M059J (cell line): Measurements from ENCODE around the gene PVR. TPM values are rescaled to one million over a fixed set of nuclear protein-coding genes. Genes with fewer than 3 reads are reported as not detected.
"Not testable (repeated sequence)": the region's sequence is repeated elsewhere in the genome, so short reads cannot be mapped to it uniquely, and the experiment has no call there.

Experiments used
- DNase-seq: peaks from one replicate; pipeline ENCODE4 v3.0.0-alpha.2; 2012; ENCODE audit warnings: low read depth
- total RNA-seq: library from RNA; depleted of rRNA; stranded (reverse); fragments of >200 nt; shearing (Covaris generic); gene quantifications from 2 replicates; pipeline ENCODE4 v1.2.3, GENCODE V29; 2014

The PVR gene
- total RNA-seq, 1 experiment from 2014 or later: 146 TPM

GRCh38 chr19:44645407-44646048 is 1.8 kb downstream of the PVR start:
- no peak for DNase-seq

DNA sequence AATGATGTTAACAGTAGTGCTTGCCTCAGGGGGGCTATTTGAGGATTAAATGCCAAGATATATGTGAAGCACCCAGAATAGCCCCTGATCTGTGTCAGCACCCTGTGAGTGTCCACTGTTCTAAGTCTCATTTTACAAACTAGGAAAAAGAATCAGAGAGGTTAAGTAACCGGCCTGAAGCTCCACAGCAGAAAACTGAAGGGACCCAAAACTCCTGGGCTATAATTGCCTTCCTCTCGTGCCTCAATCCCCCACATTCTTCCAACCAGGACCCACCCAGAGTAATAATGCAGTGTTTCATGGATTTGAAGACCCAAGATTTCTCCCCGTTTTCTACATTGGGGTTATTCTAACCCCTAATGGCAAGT is 2.3 kb downstream of the PVR start:
- no peak for DNase-seq

- no peak for DNase-seq
Observed at GRCh38 chr19:44647144-44647543, 3.4 kb downstream of the PVR start.

- peak; percentile 75 for DNase-seq
Observed at GRCh38 chr19:44648631-44649251, 5.0 kb downstream of the PVR start.

DNA sequence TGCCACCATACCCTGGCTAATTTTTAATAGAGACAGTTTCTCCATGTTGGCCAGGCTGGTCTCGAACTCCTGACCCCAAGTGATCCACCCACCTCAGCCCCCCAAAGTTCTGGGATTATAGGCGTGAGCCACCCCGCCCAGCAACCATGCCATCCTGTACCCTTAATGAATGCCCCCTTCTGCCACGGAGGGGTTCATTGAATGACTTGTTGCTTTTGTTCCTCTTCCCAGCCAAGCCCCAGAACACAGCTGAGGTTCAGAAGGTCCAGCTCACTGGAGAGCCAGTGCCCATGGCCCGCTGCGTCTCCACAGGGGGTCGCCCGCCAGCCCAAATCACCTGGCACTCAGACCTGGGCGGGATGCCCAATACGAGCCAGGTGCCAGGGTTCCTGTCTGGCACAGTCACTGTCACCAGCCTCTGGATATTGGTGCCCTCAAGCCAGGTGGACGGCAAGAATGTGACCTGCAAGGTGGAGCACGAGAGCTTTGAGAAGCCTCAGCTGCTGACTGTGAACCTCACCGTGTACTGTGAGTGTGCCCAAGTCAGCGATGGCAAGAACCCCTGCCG is 6.0 kb downstream of the PVR start:
- DNase-seq: no peak

DNA sequence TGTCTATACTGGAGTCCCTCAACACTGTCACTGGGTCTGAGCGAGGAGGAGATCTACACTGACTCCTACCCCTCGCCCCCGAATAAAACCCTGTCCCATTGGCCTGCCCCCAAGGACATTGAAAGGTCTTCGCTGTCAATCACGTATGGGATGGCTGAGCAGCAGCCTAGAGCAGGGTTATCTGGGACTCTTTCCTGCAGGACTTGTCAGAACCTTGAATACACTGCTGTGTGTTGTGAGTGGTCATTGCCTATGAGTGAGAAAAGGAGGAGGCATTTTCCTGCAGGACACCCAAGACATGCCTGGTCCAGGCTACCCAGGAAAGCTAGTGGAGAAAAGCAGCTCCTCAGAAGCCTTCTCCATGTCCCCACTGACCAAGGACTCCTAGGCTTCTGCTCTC is 9.6 kb downstream of the PVR start:
- no peak for DNase-seq

- DNase-seq: peak; percentile 46
Observed at GRCh38 chr19:44653977-44654774, 10.5 kb downstream of the PVR start.

DNA sequence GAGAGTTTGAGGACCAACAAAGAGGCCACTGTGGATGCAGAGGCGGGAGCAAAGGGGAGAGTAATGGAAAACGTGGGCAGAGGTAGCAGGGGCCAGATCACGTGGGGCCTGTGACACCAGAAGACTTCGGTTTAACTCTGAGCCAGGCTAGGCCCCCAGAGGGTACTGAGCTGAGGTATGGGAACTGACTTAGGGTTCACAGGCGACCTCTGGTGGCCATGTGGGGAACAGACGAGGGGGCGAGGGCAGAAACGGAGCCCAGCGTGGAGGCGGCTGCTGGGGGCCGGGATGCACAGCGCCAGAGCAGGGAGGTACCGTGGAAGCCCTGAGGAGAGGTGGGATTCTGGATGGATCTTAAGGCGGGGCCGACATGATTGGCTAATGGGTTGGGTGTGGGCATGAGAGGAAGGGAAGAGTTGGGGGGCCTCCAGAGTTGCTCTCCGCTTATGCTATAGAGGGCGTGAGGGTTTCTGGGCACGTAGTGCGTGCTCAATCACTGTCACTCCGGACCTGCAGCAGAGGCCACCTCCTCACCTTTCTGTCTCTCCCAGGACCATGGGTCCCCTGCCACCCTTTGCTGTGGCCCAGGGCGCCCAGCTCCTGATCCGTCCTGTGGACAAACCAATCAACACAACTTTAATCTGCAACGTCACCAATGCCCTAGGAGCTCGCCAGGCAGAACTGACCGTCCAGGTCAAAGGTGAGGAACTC is 13.7 kb downstream of the PVR start:
- DNase-seq: peak; percentile 46

- no peak for DNase-seq
Observed at GRCh38 chr19:44658069-44658733, 14.5 kb downstream of the PVR start.

DNA sequence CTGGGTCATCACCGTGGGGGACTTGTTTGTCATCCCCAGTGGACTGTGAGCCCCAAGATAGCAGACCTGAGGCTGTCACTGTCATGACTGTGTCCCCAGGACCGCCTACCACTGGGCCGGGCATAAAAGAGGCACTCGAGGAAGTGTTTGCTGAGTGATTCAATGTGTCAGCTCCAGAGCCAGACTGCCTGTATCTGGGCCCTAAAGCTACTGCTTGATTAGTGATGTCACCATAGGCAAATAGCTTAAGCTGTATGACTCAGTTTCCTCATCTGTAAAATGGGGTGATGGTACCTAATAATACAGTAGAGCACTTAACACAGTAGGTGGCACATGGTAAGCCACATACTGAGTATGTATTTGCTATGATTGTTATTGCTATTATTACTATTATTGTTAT is 16.4 kb downstream of the PVR start:
- DNase-seq: no peak

GRCh38 chr19:44661205-44661604 is 17.5 kb downstream of the PVR start:
- DNase-seq: no peak

- DNase-seq: no peak
Observed at GRCh38 chr19:44661904-44662303, 18.2 kb downstream of the PVR start.

DNA sequence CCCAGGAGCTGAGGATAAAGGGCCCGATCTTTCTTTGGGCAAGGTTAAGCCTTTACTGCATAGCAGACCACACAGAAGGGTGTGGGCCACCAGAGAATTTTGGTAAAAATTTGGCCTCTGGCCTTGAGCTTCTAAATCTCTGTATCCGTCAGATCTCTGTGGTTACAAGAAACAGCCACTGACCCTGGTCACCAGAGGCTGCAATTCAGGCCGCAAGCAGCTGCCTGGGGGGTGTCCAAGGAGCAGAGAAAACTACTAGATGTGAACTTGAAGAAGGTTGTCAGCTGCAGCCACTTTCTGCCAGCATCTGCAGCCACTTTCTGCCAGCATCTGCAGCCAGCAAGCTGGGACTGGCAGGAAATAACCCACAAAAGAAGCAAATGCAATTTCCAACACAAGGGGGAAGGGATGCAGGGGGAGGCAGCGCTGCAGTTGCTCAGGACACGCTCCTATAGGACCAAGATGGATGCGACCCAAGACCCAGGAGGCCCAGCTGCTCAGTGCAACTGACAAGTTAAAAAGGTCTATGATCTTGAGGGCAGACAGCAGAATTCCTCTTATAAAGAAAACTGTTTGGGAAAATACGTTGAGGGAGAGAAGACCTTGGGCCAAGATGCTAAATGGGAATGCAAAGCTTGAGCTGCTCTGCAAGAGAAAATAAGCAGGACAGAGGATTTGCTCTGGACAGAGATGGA is 19.1 kb downstream of the PVR start:
- DNase-seq: peak; percentile 87

- DNase-seq: no peak
Observed at GRCh38 chr19:44663996-44664395, 20.3 kb downstream of the PVR start.

GRCh38 chr19:44664976-44665375 is 21.3 kb downstream of the PVR start:
- no peak for DNase-seq

DNA sequence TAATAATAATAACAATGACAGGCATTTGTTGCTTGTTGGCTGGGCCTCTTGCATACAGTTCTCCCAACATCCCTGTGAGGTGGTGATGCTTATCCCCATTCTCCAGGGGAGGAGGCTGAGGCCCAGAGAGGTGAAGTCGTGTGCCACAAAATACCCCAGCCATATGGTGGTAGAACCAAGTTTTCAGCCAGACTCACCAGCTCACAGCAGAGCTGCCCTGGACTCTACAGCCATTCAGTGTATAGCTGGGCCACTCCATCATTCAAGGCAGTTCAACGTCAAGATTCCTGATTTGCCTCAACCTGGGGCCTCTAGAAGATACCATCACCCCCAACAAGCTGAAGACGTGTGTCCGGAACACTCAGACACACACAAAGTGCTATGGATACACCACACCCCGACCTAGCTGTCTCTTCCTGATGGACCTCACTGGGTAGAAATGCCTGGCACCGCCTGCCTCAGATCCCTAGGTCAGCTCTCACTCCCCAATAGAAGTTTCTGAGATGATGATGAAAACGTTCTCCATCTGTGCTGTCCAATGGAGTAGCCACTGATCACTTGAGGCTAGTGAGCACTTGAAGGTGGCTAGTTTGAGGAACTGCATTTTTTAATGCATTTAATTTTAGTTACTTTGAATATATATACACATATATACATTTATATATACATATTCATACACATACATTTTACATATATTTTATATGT is 23.3 kb downstream of the PVR start:
- no peak for DNase-seq

DNA sequence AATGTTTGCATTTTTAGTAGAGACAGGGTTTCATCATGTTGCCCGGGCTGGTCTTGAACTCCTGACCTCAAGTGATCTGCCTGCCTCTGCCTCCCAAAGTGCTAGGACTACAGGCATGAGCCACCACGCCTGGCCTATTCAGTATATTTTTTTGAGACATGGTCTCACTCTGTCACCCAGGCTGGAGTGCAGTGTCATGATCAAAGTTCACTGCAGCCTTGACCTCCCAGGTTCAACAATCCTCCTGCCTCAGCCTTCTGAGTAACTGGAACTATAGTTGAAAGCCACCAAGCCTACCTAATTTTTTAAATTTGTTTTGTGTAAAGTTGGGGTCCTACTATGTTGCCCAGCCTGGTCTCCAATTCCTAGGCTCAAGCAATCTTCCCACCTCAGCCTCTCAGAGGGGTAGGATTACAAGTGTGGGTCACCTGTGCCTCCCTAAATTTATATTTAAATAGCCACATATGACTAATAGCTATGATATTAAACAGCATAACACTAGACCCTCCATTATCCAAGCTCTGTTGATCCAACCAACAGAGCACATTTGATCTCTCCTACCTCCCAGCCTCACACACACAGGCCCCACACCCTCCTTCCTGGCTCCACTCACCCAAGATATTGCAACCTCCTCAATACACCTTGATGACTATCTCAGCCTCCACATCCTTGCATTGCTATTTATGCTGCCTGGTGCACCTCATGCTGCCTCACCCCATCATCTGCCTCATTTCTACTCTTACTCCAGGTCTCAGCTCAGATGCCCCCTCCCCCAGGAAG is 25.5 kb downstream of the PVR start:
- DNase-seq: no peak

GRCh38 chr19:44670027-44670426 is 26.3 kb downstream of the PVR start:
- DNase-seq: not testable (repeated sequence)

DNA sequence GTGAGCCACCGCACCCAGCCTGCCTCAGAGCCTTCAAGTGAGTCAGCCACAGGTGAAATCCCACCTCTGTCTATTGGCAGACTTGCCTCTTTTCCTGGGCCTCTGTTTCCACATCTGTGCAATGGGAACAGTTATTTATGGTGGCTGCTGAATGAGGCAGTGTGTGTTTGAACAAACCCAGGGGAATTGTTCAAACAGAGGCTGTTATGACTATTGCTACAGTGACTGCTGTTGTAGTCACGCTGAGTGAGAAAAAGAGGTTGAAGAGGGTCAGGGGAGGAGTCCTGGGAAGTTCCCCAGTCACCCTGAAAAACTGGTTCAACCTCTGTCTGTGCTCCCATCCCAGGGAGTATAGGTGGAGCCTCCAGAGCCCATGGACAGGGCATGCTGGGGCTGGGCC is 27.7 kb downstream of the PVR start, which contains the start of gene CEACAM19:
TSS of gene CEACAM19 (plus strand) at position 83 of the 400 bp plus-strand sequence. CDS start 450 bp downstream, outside the sequence.
- no peak for DNase-seq
